Neutrophil (primary cell): Measurements from ENCODE around the gene PCSK6.

Experiments used
- H3K27ac ChIP-seq: fragments of 200-600 bp; sonication (generic); 2 replicates; pipeline ENCODE4 v1.5.1; 2016; ENCODE audit warnings: mild to moderate bottlenecking, moderate library complexity
- H3K27me3 ChIP-seq: fragments of 200-600 bp; sonication (generic); 2 replicates; pipeline ENCODE4 v1.6.0; 2016; ENCODE audit warnings: mild to moderate bottlenecking
- H3K36me3 ChIP-seq: fragments of 200-600 bp; sonication (generic); 2 replicates; pipeline ENCODE4 v1.5.1; 2017
- H3K4me1 ChIP-seq, 2 experiments: fragments of 200-600 bp in 1 of 2; sonication (generic) in 1 of 2; 1 replicate in 1 of 2; 2 replicates in 1 of 2; pipeline versions ENCODE4 v1.5.1 to v1.6.1; 2013 to 2016; ENCODE audit warnings: low read depth in 1 of 2, low read length in 1 of 2, mild to moderate bottlenecking in 1 of 2, moderate library complexity in 1 of 2; ENCODE audit not compliant: control insufficient read depth in 1 of 2, insufficient read depth in 1 of 2
- H3K4me3 ChIP-seq, 2 experiments: fragments of 200-600 bp in 1 of 2; sonication (generic) in 1 of 2; 1 replicate in 1 of 2; 2 replicates in 1 of 2; pipeline ENCODE4 v1.5.1; 2013 to 2016; ENCODE audit warnings: low read depth in 1 of 2, low read length in 1 of 2, mild to moderate bottlenecking in 1 of 2, moderate library complexity in 1 of 2
- H3K9me3 ChIP-seq: fragments of 200-600 bp; sonication (generic); 2 replicates; pipeline ENCODE4 v1.5.1; 2016
- CTCF ChIP-seq: fragments of 200-600 bp; sonication (generic); IDR thresholded peaks from 2 replicates; pipeline ENCODE4 v1.5.1; 2016; ENCODE audit warnings: antibody characterized with exemption

Gene PCSK6

DNA sequence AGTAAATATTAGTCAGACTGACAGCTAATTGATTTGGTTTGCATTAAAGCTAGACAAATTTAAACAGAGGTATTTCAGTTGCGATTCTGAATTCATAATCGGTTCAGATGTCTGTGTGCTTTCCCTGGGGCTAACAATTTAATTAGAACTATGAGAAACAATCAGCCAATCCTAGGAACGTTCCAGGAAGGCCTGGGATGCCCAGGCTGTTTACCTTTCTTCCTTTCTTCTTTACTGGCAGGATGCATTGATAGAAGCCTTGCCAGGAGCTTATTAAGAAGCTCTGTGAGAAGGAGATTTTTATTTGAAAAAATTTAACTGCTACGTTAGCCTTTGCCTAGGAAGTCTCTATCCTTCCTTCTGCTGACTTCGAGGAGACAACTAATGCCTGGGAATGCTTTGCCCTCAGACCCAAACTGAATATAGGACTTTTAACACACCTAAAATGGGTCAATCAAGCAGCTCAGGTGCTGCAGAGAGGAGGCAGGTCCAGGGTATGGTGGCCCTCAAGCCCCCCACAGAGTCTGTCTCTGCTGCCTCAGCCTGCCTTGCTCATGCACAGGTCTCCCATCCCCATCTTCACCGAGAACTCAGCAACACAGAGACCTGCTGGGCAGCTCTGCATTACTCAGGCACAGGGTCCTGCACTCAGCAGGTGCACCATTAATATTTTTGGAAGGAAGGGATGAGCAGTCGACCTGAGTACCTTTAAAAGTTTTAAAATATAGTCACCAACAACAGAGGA lies 48.5 kb downstream of the PCSK6 start:
- Histone ChIP-seq H3K4me3 (no peak overlapping the region), H3K9me3 (no peaks in the 10 kb centered on the region)
- no peak for TF ChIP-seq CTCF

DNA sequence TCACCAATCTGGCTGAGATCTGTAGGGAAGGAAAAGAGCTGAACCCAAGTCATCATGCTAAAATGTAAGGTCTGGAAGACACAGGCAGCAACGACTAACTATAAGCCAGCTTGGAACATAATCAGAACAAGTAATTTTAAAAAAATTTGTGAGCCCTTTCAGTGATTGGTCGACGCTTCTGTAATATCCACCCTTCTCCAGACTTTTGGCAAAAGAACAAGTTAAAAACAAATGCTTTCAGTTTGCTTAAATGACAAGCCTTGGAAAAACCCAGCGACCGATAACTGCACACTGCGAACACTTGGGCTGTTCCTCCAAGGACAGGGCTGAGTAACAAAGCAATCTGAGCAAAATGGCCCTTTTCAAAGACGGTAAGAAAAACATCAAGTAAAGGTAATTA lies 49.6 kb downstream of the PCSK6 start:
- no peaks in the 10 kb centered on the region for H3K9me3 ChIP-seq
- H3K36me3 ChIP-seq, result no peaks in the 10 kb centered on the region
- no peak overlapping the region for H3K4me3 ChIP-seq
- no peaks in the 10 kb centered on the region for H3K4me1 ChIP-seq
- TF ChIP-seq CTCF, result no peak
- no peak overlapping the region for H3K27ac ChIP-seq
- H3K27me3 ChIP-seq, result peaks cover 44% of the 10 kb centered on the region

More for the DNA sequence above, 48.5 kb downstream of the PCSK6 start:
- H3K4me1 ChIP-seq, result peaks cover 5 to 6% of the 10 kb centered on the region in 2 experiments
- peaks cover 37% of the 10 kb centered on the region for H3K27me3 ChIP-seq
- no peak overlapping the region for H3K27ac ChIP-seq
- H3K36me3 ChIP-seq, result no peaks in the 10 kb centered on the region

DNA sequence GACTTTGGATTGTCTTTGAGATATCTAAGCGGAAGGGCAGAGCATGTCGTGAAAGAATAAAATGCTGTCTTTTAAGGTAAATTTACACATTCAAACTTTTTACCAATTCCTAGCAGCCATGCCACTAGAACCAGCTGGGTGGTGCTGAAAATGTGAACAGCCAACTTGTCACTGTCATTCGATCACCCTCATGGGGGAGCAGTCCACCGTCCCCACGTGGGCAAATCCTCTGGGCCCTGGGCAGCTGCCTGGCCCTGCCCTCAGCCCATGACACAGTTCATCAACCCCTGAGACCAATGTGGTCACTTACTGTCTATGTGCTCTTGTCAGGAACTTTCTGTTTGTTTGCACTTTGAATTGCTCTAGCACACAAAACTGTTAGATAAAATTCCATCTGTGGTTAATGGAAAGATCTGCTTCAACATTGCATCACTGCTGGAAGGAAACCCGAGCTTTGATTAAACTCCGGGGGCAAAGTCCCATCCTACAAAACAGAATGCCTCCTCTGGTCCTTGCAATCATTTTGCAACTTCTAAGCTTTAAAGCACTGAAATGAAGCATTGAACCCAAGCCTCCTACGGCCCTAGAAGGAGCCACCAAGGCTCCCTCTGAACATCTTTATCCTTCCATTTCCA lies 50.1 kb downstream of the PCSK6 start:
- TF ChIP-seq CTCF, result no peak
- no peaks in the 10 kb centered on the region for H3K36me3 ChIP-seq
- no peak overlapping the region for H3K27ac ChIP-seq
- H3K4me3 ChIP-seq, result no peak overlapping the region
- peaks cover 49% of the 10 kb centered on the region for H3K27me3 ChIP-seq
- H3K4me1 ChIP-seq, result no peaks in the 10 kb centered on the region
- no peaks in the 10 kb centered on the region for H3K9me3 ChIP-seq

DNA sequence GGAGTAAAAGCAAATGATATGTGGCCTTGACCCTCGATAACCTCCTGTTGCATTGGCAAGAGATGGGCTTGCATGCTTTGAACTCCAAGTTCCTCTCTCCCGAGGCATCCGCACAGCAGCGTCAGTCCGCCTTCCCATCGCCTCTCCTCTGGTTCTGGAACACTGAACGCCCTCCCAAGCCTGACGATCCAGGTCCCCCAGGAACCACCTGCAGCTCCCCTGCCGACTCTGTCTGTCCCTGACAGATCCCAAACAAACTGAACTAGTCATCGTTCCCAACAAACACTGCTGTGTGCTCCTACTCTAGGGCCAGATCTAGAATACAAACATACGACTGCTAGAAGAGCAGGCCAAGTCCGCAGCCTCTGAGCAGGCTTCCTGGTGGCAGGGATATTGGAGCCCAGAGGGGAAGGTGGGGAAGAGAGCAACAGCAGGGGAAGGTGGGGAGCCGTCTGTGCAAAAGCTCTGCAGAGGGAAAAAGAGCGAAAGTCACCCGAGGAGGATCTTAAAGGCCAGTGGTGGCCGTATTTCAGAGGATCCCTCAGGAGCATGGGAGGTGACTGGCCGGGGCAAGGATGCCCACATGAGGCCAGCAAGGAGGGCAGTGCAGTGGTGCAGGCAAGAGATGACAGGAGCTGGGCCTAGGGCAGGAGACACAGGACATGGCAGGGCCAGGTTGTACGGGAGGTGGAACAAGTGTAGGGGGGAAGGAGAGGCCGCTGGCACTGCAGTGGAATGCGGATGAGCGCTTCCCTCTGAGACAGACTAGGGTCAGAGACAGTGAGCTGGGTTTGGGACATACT lies 50.8 kb downstream of the PCSK6 start:
- Histone ChIP-seq H3K4me3 (no peak overlapping the region), H3K9me3 (no peaks in the 10 kb centered on the region), H3K27me3 (peaks cover 56% of the 10 kb centered on the region), H3K36me3 (no peaks in the 10 kb centered on the region), H3K4me1 (no peaks in the 10 kb centered on the region), H3K27ac (no peak overlapping the region)
- TF ChIP-seq CTCF, result no peak

DNA sequence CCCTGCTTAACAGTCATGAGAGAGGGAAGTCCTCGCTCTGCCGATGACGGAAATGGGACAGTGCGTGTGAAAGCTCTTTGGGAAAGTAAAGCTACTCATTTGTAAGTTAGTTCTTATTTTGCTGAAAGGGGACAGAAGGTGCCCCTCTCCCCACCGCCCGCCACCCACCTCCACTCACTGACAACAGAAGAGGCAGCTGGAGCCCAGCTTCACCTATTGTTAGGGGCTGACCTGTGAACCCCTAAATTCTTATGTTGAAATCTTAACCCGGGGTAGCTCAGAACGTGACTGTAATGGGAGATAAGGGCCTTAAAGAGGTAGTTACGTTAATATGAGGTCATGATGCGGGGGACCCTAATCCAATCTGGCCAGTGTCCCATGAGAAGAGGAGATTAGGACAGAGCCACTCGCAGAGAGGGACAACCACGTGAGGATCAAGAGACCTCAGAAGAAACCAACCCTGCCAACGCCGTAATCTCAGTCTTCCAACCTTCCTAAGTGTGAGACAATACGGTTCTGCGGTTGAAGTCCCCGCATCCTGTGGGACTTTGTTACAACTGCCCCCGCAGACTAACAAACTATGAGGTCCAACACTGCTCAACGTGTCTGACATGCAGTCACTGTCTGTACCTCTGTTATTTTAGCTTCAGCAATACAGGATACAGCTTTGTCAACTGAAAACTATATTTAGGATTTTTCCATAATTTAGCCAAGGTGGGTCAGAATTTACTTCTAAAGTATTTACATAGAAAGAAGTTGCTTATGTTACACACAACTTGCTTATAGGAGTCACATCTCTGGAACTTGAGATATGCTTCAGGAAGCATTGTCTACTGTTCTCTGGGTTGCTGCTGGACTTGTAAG lies 51.7 kb downstream of the PCSK6 start:
- no peaks in the 10 kb centered on the region for H3K4me1 ChIP-seq
- TF ChIP-seq CTCF, result no peak

More for the DNA sequence above, 51.7 kb downstream of the PCSK6 start:
- no peak overlapping the region for H3K4me3 ChIP-seq
- H3K36me3 ChIP-seq, result no peaks in the 10 kb centered on the region
- no peak overlapping the region for H3K27ac ChIP-seq
- H3K9me3 ChIP-seq, result no peaks in the 10 kb centered on the region
- H3K27me3 ChIP-seq, result peaks cover 65% of the 10 kb centered on the region
